GM12878 (cell line): ENCODE data around the gene C17orf113.
"Not testable (repeated sequence)": the region's sequence is repeated elsewhere in the genome, so short reads cannot be mapped to it uniquely, and the experiment has no call there.

Source experiments
- TF ChIP-seq, protein P1 (sequence below), 3 experiments: IDR thresholded peaks in 2 of 3; conservative IDR thresholded peaks in 1 of 3; 2 replicates each; pipeline ENCODE4 v1.5.1; 2011; ENCODE audit warnings: low read depth in 3 of 3, low read length in 3 of 3, mild to moderate bottlenecking in 3 of 3, control low read depth in 2 of 3, moderate library complexity in 2 of 3, inconsistent platforms in 1 of 3, mixed read lengths in 1 of 3; ENCODE audit not compliant: control insufficient read depth in 2 of 3, insufficient read depth in 1 of 3; ENCODE audit errors: extremely low read depth in 1 of 3
- TF ChIP-seq, protein P2 (sequence below): IDR thresholded peaks from 2 replicates; pipeline ENCODE4 v1.6.1; 2012; ENCODE audit warnings: low read depth, low read length, improper control_type of control experiment
- TF ChIP-seq, protein P3 (sequence below): fragments of 450-650 bp; IDR thresholded peaks from 2 replicates; pipeline ENCODE4 v1.6.1; 2017; ENCODE audit warnings: mild to moderate bottlenecking, moderate library complexity
- TF ChIP-seq, protein P4 (sequence below): IDR thresholded peaks from 2 replicates; pipeline ENCODE4 v1.6.1; 2012; ENCODE audit warnings: low read depth, low read length, improper control_type of control experiment

DNA sequence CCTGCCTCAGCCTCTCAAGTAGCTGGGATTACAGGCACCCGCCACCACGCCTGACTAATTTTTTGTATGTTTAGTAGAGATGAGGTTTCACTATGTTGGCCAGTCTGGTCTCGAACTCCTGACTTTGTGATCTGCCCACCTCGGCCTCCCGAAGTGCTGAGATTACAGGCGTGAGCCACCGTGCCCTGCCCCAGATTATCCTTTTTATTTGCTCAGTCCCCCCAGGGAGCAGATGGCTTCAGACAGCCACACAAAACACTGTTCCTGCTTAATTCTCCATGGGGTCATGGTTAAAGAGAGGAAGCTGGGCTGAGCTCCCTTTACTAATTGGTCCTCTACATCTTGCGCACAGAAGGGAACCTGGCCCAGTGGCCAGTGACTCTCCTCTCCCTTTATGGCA is 29.6 kb downstream of the C17orf113 start:
- TF ChIP-seq, protein P1, sequence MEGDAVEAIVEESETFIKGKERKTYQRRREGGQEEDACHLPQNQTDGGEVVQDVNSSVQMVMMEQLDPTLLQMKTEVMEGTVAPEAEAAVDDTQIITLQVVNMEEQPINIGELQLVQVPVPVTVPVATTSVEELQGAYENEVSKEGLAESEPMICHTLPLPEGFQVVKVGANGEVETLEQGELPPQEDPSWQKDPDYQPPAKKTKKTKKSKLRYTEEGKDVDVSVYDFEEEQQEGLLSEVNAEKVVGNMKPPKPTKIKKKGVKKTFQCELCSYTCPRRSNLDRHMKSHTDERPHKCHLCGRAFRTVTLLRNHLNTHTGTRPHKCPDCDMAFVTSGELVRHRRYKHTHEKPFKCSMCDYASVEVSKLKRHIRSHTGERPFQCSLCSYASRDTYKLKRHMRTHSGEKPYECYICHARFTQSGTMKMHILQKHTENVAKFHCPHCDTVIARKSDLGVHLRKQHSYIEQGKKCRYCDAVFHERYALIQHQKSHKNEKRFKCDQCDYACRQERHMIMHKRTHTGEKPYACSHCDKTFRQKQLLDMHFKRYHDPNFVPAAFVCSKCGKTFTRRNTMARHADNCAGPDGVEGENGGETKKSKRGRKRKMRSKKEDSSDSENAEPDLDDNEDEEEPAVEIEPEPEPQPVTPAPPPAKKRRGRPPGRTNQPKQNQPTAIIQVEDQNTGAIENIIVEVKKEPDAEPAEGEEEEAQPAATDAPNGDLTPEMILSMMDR (IDR thresholded peaks at IDR 0.05 in 2 of 3, conservative IDR thresholded peaks at IDR 0.05 in 1 of 3; ENCODE audit: control insufficient read depth in 2 of 3, extremely low read depth in 1 of 3, insufficient read depth in 1 of 3, low read depth in 3 of 3, low read length in 3 of 3), result not testable (repeated sequence)
- TF ChIP-seq, protein P2, sequence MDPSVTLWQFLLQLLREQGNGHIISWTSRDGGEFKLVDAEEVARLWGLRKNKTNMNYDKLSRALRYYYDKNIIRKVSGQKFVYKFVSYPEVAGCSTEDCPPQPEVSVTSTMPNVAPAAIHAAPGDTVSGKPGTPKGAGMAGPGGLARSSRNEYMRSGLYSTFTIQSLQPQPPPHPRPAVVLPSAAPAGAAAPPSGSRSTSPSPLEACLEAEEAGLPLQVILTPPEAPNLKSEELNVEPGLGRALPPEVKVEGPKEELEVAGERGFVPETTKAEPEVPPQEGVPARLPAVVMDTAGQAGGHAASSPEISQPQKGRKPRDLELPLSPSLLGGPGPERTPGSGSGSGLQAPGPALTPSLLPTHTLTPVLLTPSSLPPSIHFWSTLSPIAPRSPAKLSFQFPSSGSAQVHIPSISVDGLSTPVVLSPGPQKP, result not testable (repeated sequence)
- TF ChIP-seq, protein P3, sequence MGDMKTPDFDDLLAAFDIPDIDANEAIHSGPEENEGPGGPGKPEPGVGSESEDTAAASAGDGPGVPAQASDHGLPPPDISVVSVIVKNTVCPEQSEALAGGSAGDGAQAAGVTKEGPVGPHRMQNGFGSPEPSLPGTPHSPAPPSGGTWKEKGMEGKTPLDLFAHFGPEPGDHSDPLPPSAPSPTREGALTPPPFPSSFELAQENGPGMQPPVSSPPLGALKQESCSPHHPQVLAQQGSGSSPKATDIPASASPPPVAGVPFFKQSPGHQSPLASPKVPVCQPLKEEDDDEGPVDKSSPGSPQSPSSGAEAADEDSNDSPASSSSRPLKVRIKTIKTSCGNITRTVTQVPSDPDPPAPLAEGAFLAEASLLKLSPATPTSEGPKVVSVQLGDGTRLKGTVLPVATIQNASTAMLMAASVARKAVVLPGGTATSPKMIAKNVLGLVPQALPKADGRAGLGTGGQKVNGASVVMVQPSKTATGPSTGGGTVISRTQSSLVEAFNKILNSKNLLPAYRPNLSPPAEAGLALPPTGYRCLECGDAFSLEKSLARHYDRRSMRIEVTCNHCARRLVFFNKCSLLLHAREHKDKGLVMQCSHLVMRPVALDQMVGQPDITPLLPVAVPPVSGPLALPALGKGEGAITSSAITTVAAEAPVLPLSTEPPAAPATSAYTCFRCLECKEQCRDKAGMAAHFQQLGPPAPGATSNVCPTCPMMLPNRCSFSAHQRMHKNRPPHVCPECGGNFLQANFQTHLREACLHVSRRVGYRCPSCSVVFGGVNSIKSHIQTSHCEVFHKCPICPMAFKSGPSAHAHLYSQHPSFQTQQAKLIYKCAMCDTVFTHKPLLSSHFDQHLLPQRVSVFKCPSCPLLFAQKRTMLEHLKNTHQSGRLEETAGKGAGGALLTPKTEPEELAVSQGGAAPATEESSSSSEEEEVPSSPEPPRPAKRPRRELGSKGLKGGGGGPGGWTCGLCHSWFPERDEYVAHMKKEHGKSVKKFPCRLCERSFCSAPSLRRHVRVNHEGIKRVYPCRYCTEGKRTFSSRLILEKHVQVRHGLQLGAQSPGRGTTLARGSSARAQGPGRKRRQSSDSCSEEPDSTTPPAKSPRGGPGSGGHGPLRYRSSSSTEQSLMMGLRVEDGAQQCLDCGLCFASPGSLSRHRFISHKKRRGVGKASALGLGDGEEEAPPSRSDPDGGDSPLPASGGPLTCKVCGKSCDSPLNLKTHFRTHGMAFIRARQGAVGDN, result not testable (repeated sequence)
- TF ChIP-seq, protein P4, sequence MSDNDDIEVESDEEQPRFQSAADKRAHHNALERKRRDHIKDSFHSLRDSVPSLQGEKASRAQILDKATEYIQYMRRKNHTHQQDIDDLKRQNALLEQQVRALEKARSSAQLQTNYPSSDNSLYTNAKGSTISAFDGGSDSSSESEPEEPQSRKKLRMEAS, result not testable (repeated sequence)
